H1 (cell line): ENCODE measurements around the gene BIRC7.

Experiments used
- BRCA1 ChIP-seq: IDR thresholded peaks from 2 replicates; pipeline ENCODE4 v1.6.1; 2012; ENCODE audit warnings: low read depth, low read length, improper control_type of control experiment
- CEBPB ChIP-seq: IDR thresholded peaks from 2 replicates; pipeline ENCODE4 v1.6.1; 2012; ENCODE audit warnings: low read depth, low read length
- CHD2 ChIP-seq: IDR thresholded peaks from 2 replicates; pipeline ENCODE4 v1.6.1; 2012; ENCODE audit warnings: low read length, improper control_type of control experiment
- CTCF ChIP-seq, 3 experiments: IDR thresholded peaks; 1 replicate in 2 of 3; 2 replicates in 1 of 3; pipeline versions ENCODE4 v1.5.1 to v1.6.1; 2011; ENCODE audit warnings: low read length in 3 of 3, mild to moderate bottlenecking in 3 of 3, inconsistent platforms in 2 of 3, low read depth in 1 of 3, moderate library complexity in 1 of 3; ENCODE audit not compliant: insufficient read depth in 1 of 3; ENCODE audit errors: control extremely low read depth in 1 of 3
- EP300 ChIP-seq, 2 experiments: IDR thresholded peaks; 1 replicate in 1 of 2; 2 replicates in 1 of 2; pipeline ENCODE4 v1.6.1; 2011 to 2012; ENCODE audit warnings: low read depth in 2 of 2, low read length in 2 of 2, mild to moderate bottlenecking in 2 of 2, borderline replicate concordance in 1 of 2, inconsistent platforms in 1 of 2, moderate library complexity in 1 of 2
- PHF8 ChIP-seq: fragments of 200-600 bp; sonication (generic); conservative IDR thresholded peaks from 2 replicates; pipeline ENCODE4 v1.7.1; 2012; ENCODE audit warnings: low read depth, mild to moderate bottlenecking, inconsistent platforms, low read length, moderate library complexity
- POLR2A ChIP-seq, 2 experiments: IDR thresholded peaks; 1 replicate in 1 of 2; 2 replicates in 1 of 2; pipeline ENCODE4 v1.6.1; 2011; ENCODE audit warnings: low read depth in 2 of 2, low read length in 2 of 2, mild to moderate bottlenecking in 2 of 2; ENCODE audit errors: control extremely low read depth in 1 of 2
- RAD21 ChIP-seq, 2 experiments: IDR thresholded peaks in 1 of 2; conservative IDR thresholded peaks in 1 of 2; 2 replicates each; pipeline ENCODE4 v1.6.1; 2011; ENCODE audit warnings: low read depth in 2 of 2, low read length in 2 of 2, improper control_type of control experiment in 1 of 2, inconsistent platforms in 1 of 2, mild to moderate bottlenecking in 1 of 2, moderate library complexity in 1 of 2
- SIX5 ChIP-seq: IDR thresholded peaks from 2 replicates; pipeline ENCODE4 v1.6.1; 2011; ENCODE audit warnings: mild to moderate bottlenecking, low read depth, low read length
- TAF1 ChIP-seq: IDR thresholded peaks from 2 replicates; pipeline ENCODE4 v1.6.1; 2011; ENCODE audit warnings: mild to moderate bottlenecking, low read depth, low read length
- YY1 ChIP-seq: IDR thresholded peaks from 2 replicates; pipeline ENCODE4 v1.6.1; 2011; ENCODE audit warnings: low read depth, mild to moderate bottlenecking, low read length
- ZNF274 ChIP-seq: IDR thresholded peaks from 2 replicates; pipeline ENCODE4 v1.7.0; 2012; ENCODE audit warnings: low read length, borderline replicate concordance; ENCODE audit errors: extremely low read depth

DNA sequence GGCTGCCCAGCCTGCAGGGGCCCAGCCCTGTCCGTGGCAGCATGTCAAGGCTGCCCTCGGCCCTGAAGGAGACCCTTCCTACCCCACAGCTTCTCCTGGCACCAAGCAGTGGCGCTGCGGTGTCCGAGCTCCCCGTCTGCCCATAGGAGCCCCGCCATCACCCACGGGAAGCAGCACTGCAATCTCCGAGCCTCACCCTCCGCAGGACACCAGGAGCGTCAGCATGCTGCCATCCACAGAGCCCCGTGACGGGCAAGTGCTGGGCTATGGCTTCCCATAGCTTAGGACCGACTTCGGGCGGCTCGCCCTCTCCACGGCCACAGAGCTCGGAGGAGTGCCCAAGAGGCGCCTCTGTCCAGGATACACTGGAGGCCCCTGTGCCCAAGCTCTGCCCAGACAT, 44.9 kb upstream of the BIRC7 start:
- TF ChIP-seq CTCF (IDR thresholded peaks at IDR 0.05; ENCODE audit: control extremely low read depth in 1 of 3, insufficient read depth in 1 of 3, low read depth in 1 of 3, low read length in 3 of 3): no peak
- no peak for TF ChIP-seq BRCA1
- TF ChIP-seq YY1: no peak
- no peak for TF ChIP-seq POLR2A (IDR thresholded peaks at IDR 0.05; ENCODE audit: control extremely low read depth in 1 of 2, low read depth in 2 of 2, low read length in 2 of 2)
- TF ChIP-seq RAD21 (IDR thresholded peaks at IDR 0.05 in 1 of 2, conservative IDR thresholded peaks at IDR 0.05 in 1 of 2; ENCODE audit: low read depth in 2 of 2, low read length in 2 of 2): no peak
- TF ChIP-seq SIX5: no peak
- no peak for TF ChIP-seq TAF1
- TF ChIP-seq CEBPB: no peak
- no peak for TF ChIP-seq EP300 (IDR thresholded peaks at IDR 0.05; ENCODE audit: borderline replicate concordance in 1 of 2, low read depth in 2 of 2, low read length in 2 of 2)
- no peak for TF ChIP-seq ZNF274
- TF ChIP-seq CHD2: no peak
- TF ChIP-seq PHF8: no peak
